HCT116 (cell line): ENCODE measurements around the gene RHEB. TPM values are rescaled to one million over a fixed set of nuclear protein-coding genes. Genes with fewer than 3 reads are reported as not detected.

Experiments used
- ATAC-seq: fragments of 200-7000 bp; cut with Tn5 transposase; 2 replicates; pipeline ENCODE4 v1.9.1; 2020; ENCODE audit warnings: mild to moderate bottlenecking, moderate library complexity
- BruUV-seq: library from RNA; stranded (reverse); fragments of 400-500 nt; replicated peaks from 2 replicates; lab custom pipeline; 2021; lab: Mats Ljungman, UMichigan
- CTCF ChIA-PET: fragments of 300-600 bp; sonication (Branson Sonifier 250); formaldehyde crosslinking; loops from one replicate; lab custom pipeline; 2021; ENCODE audit warnings: antibody characterized with exemption; lab: Charles Lee
- POLR2A ChIA-PET: fragments of 300-600, 350-600 bp; sonication (Branson Sonifier 250); formaldehyde crosslinking; loops from one replicate; lab custom pipeline; 2021; ENCODE audit warnings: antibody characterized with exemption; lab: Charles Lee
- RAD21 ChIA-PET, 2 experiments: fragments of 300-600 bp; sonication (Branson Sonifier 250); formaldehyde crosslinking; loops; one replicate each; lab custom pipeline; 2023; ENCODE audit warnings: low total read pairs in 2 of 2; ENCODE audit not compliant: uncharacterized antibody in 2 of 2, unreplicated experiment in 2 of 2, low non-redundant PET in 1 of 2; lab: Charles Lee
- DNase-seq: peaks from one replicate; pipeline ENCODE4 v3.0.0-alpha.2; 2010; ENCODE audit warnings: low read depth, low spot score
- H2AFZ ChIP-seq: fragments of 200-600 bp; shearing (Covaris generic), sonication (generic); 2 replicates; pipeline ENCODE4 v1.6.1; 2017; ENCODE audit warnings: low read depth, mixed run types, mixed read lengths, antibody characterized with exemption, low read length; ENCODE audit not compliant: poor library complexity, severe bottlenecking
- H3K27ac ChIP-seq: 2 replicates; pipeline ENCODE4 v1.5.1; 2012; ENCODE audit warnings: low read depth, low read length
- H3K27me3 ChIP-seq: fragments of 200-600 bp; sonication (generic); 2 replicates; pipeline ENCODE4 v1.6.1; 2016; ENCODE audit warnings: mixed run types, low read length, mixed read lengths; ENCODE audit not compliant: insufficient read depth
- H3K36me3 ChIP-seq, 2 experiments: fragments of 200-500 bp in 1 of 2; fragments of 200-600 bp in 1 of 2; sonication (Bioruptor generic) in 1 of 2; sonication (generic) in 1 of 2; 2 replicates each; pipeline versions ENCODE4 v1.5.1 to v1.6.1; 2014 to 2016; ENCODE audit warnings: low read length in 2 of 2, inconsistent platforms in 1 of 2, mixed read lengths in 1 of 2, mixed run types in 1 of 2; ENCODE audit not compliant: insufficient read depth in 2 of 2, control insufficient read depth in 1 of 2
- H3K4me1 ChIP-seq, 2 experiments: fragments of 200-600 bp in 1 of 2; sonication (generic) in 1 of 2; 2 replicates each; pipeline versions ENCODE4 v1.5.1 to v1.6.1; 2012 to 2017; ENCODE audit warnings: low read length in 2 of 2, inconsistent platforms in 1 of 2, mild to moderate bottlenecking in 1 of 2, mixed read lengths in 1 of 2, mixed run types in 1 of 2, moderate library complexity in 1 of 2; ENCODE audit not compliant: insufficient read depth in 2 of 2, control insufficient read depth in 1 of 2
- H3K4me2 ChIP-seq: fragments of 200-600 bp; sonication (generic); 2 replicates; pipeline ENCODE4 v1.6.1; 2017; ENCODE audit warnings: mixed run types, low read length, mixed read lengths
- H3K4me3 ChIP-seq, 2 experiments: fragments of 200-600 bp in 1 of 2; sonication (generic) in 1 of 2; replicated peaks in 1 of 2; 2 replicates each; pipeline ENCODE4 v1.5.1; 2011 to 2016; ENCODE audit warnings: low read length in 2 of 2, control low read depth in 1 of 2, low read depth in 1 of 2, mild to moderate bottlenecking in 1 of 2, mixed read lengths in 1 of 2, mixed run types in 1 of 2
- H3K79me2 ChIP-seq: fragments of 200-600 bp; sonication (generic); 2 replicates; pipeline ENCODE4 v1.6.1; 2017; ENCODE audit warnings: mild to moderate bottlenecking, mixed run types, low read length, moderate library complexity, mixed read lengths; ENCODE audit not compliant: insufficient read depth
- H3K9ac ChIP-seq: fragments of 200-600 bp; sonication (generic); 2 replicates; pipeline ENCODE4 v1.6.1; 2016; ENCODE audit warnings: low read length, mixed read lengths
- H3K9me2 ChIP-seq: fragments of 200-600 bp; sonication (generic), shearing (Covaris generic); 2 replicates; pipeline ENCODE4 v1.6.1; 2017; ENCODE audit warnings: mixed run types, mild to moderate bottlenecking, moderate library complexity; ENCODE audit not compliant: insufficient read depth
- H3K9me3 ChIP-seq, 2 experiments: fragments of 200-500 bp in 1 of 2; fragments of 200-600 bp in 1 of 2; sonication (Bioruptor generic) in 1 of 2; sonication (generic) in 1 of 2; 2 replicates each; pipeline ENCODE4 v1.6.1; 2014 to 2017; ENCODE audit warnings: low read length in 2 of 2, mixed read lengths in 2 of 2, inconsistent platforms in 1 of 2, low read depth in 1 of 2, mild to moderate bottlenecking in 1 of 2, mixed run types in 1 of 2, moderate library complexity in 1 of 2; ENCODE audit not compliant: control insufficient read depth in 1 of 2, insufficient read depth in 1 of 2
- H4K20me1 ChIP-seq: fragments of 200-600 bp; sonication (generic), shearing (Covaris generic); 2 replicates; pipeline ENCODE4 v1.6.1; 2017; ENCODE audit warnings: mixed run types, mild to moderate bottlenecking, moderate library complexity; ENCODE audit not compliant: insufficient read depth
- ATF3 ChIP-seq: IDR thresholded peaks from 2 replicates; pipeline ENCODE4 v1.6.1; 2012
- CBX3 ChIP-seq: IDR thresholded peaks from 2 replicates; pipeline ENCODE4 v1.6.1; 2012; ENCODE audit warnings: low read depth
- CEBPB ChIP-seq: IDR thresholded peaks from 2 replicates; pipeline ENCODE4 v1.6.1; 2012; ENCODE audit warnings: low read depth
- CTCF ChIP-seq, 3 experiments: fragments of 200-600 bp in 1 of 3; sonication (generic) in 1 of 3; IDR thresholded peaks in 2 of 3; conservative IDR thresholded peaks in 1 of 3; 2 replicates each; pipeline ENCODE4 v1.5.1; 2012 to 2017; ENCODE audit warnings: low read depth in 2 of 3, low read length in 2 of 3, antibody characterized with exemption in 1 of 3, borderline replicate concordance in 1 of 3, control low read depth in 1 of 3, mild to moderate bottlenecking in 1 of 3, mixed read lengths in 1 of 3, mixed run types in 1 of 3, moderate library complexity in 1 of 3; ENCODE audit not compliant: insufficient read depth in 1 of 3
- ELF1 ChIP-seq: IDR thresholded peaks from 2 replicates; pipeline ENCODE4 v1.6.1; 2012; ENCODE audit warnings: low read depth, borderline replicate concordance
- FOSL1 ChIP-seq: IDR thresholded peaks from 2 replicates; pipeline ENCODE4 v1.6.1; 2012; ENCODE audit warnings: low read depth
- JUND ChIP-seq: IDR thresholded peaks from 2 replicates; pipeline ENCODE4 v1.6.1; 2012
- MAX ChIP-seq: IDR thresholded peaks from 2 replicates; pipeline ENCODE4 v1.6.1; 2012
- POLR2A ChIP-seq: IDR thresholded peaks from 2 replicates; pipeline ENCODE4 v1.7.0; 2011; ENCODE audit warnings: borderline replicate concordance; ENCODE audit not compliant: insufficient read depth, insufficient read length; ENCODE audit errors: extremely low read depth
- POLR2AphosphoS5 ChIP-seq: IDR thresholded peaks from 2 replicates; pipeline ENCODE4 v1.6.1; 2011; ENCODE audit warnings: mild to moderate bottlenecking, low read depth, low read length, moderate library complexity
- RAD21 ChIP-seq: IDR thresholded peaks from 2 replicates; pipeline ENCODE4 v1.6.1; 2012; ENCODE audit warnings: low read depth, mild to moderate bottlenecking
- REST ChIP-seq: IDR thresholded peaks from 2 replicates; pipeline ENCODE4 v1.6.1; 2012; ENCODE audit warnings: low read depth
- SIN3A ChIP-seq: IDR thresholded peaks from 2 replicates; pipeline ENCODE4 v1.6.1; 2012; ENCODE audit warnings: low read depth
- SP1 ChIP-seq: IDR thresholded peaks from 2 replicates; pipeline ENCODE4 v1.6.1; 2012; ENCODE audit warnings: low read depth
- SRF ChIP-seq: IDR thresholded peaks from 2 replicates; pipeline ENCODE4 v1.6.1; 2012; ENCODE audit warnings: low read depth
- TCF7L2 ChIP-seq: IDR thresholded peaks from 2 replicates; pipeline ENCODE4 v1.7.0; 2011; ENCODE audit warnings: borderline replicate concordance, inconsistent platforms; ENCODE audit not compliant: insufficient read depth, insufficient read length; ENCODE audit errors: extremely low read depth
- YY1 ChIP-seq: IDR thresholded peaks from 2 replicates; pipeline ENCODE4 v1.6.1; 2011; ENCODE audit warnings: low read length, low read depth, moderate library complexity, mild to moderate bottlenecking; ENCODE audit not compliant: insufficient replicate concordance; ENCODE audit errors: extremely low read depth
- ZNF274 ChIP-seq: fragments of 200-500 bp; sonication (Bioruptor generic); IDR thresholded peaks from 2 replicates; pipeline ENCODE4 v1.6.1; 2014; ENCODE audit warnings: mild to moderate bottlenecking, low read depth, low read length, inconsistent platforms
- intact Hi-C: fragments of 100-400 bp; cut with micrococcal nuclease; formaldehyde crosslinking; loops from 2 replicates; pipeline ENCODE4 v1.10.0; 2022
- total RNA-seq: library from RNA; stranded (reverse); gene quantifications from one replicate; pipeline ENCODE4 v1.2.1, GENCODE V29; 2021; ENCODE audit not compliant: unreplicated experiment

RHEB gene
- total RNA-seq, 1 experiment from 2014 or later, result 114 TPM

DNA sequence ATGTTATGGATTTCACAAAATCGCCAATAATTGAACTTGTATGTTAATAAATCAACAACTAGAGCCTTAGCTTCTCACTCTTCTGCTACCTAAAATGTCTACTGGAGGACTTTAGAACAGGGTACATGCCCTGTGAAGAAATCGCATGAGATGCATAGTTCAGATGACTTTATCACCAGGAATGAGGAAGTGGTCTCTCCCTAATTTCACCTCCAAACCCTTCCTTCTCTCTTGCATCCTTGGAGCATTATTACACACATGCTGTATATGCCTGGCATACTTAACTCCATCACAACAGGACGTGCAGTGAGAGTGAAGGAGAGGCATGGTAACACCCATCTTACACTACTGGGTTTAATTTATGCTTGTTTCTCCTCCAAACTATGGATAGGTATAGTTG is 27.8 kb downstream of the RHEB start:
- H3K27me3 ChIP-seq, result no peaks in the 10 kb centered on the region
- H3K4me2 ChIP-seq, result peak overlapping the region; percentile 63
- H3K4me1 ChIP-seq, result peaks cover 31 to 54% of the 10 kb centered on the region in 2 experiments
- no peaks in the 10 kb centered on the region for H3K9me2 ChIP-seq
- RAD21 ChIA-PET, result no interaction called here
- DNase-seq (peak; percentile 73), ATAC-seq (peak; percentile 85)
- H3K27ac ChIP-seq, result peak overlapping the region; percentile 50; the same call in 1 of the 2 replicates
- H3K36me3 ChIP-seq, result peaks cover 18 to 23% of the 10 kb centered on the region in 2 experiments
- H2AFZ ChIP-seq, result no peak overlapping the region
- peak overlapping the region in 1 of 2 experiments; percentile 19; a peak in 2 of 4 replicates for H3K4me3 ChIP-seq
- CTCF ChIA-PET, result interaction anchor here (1.2 kb wide), 1 partner anchor 14 kb away, joined by 4 read pairs; no protein-coding TSS in a partner anchor
- H4K20me1 ChIP-seq, result peaks cover 18% of the 10 kb centered on the region; the same call in 1 of the 2 replicates
- TF ChIP-seq JUND (peak; percentile 69), YY1 (no peak), SRF (no peak), POLR2A (no peak), SIN3A (peak; percentile 30; the same call in 1 of the 2 replicates), CTCF (IDR thresholded peaks at IDR 0.05 in 2 of 3, conservative IDR thresholded peaks at IDR 0.05 in 1 of 3; ENCODE audit: borderline replicate concordance in 1 of 3, insufficient read depth in 1 of 3, low read depth in 2 of 3, low read length in 2 of 3) (no peak), RAD21 (no peak), REST (no peak), SP1 (peak; percentile 54), TCF7L2 (no peak), CEBPB (peak; percentile 79), ATF3 (no peak), ZNF274 (no peak), CBX3 (peak; percentile 69; the same call in 1 of the 2 replicates), FOSL1 (peak; percentile 74), POLR2AphosphoS5 (0 out of 2 replicates have a peak, but pooled peaks have one; percentile 21), MAX (peak; percentile 55), ELF1 (peak; percentile 82)
- BruUV-seq, result no TSS peak
- POLR2A ChIA-PET, result no interaction called here
- H3K79me2 ChIP-seq, result peaks cover 100% of the 10 kb centered on the region
- no peaks in the 10 kb centered on the region for H3K9me3 ChIP-seq
- intact Hi-C loops, result no loop called here
- peak overlapping the region; percentile 0; the same call in 1 of the 2 replicates for H3K9ac ChIP-seq
